PC-3 (cell line): Measurements from ENCODE around the gene FLRT1. TPM values are rescaled to one million over a fixed set of nuclear protein-coding genes. Genes with fewer than 3 reads are reported as not detected.

Experiments
- ATAC-seq: fragments of 200-7000 bp; cut with Tn5 transposase; 2 replicates; pipeline ENCODE4 v1.9.1; 2020; ENCODE audit warnings: mild to moderate bottlenecking, moderate library complexity
- BruUV-seq: library from RNA; stranded (reverse); fragments of 400-500 nt; replicated peaks from 2 replicates; lab custom pipeline; 2021; lab: Mats Ljungman, UMichigan
- CTCF ChIA-PET: fragments of 300-600 bp; sonication (Branson Sonifier 250); formaldehyde crosslinking; loops from one replicate; lab custom pipeline; 2022; ENCODE audit warnings: antibody characterized with exemption; lab: Charles Lee
- POLR2A ChIA-PET: fragments of 300-600 bp; sonication (Branson Sonifier 250); formaldehyde crosslinking; loops from one replicate; lab custom pipeline; 2022; ENCODE audit warnings: antibody characterized with exemption; ENCODE audit not compliant: unreplicated experiment; lab: Charles Lee
- DNase-seq: peaks from one replicate; pipeline ENCODE4 v3.0.0-alpha.2; 2015
- H2AFZ ChIP-seq: fragments of 300-600 bp; sonication (generic); 2 replicates; pipeline ENCODE4 v1.6.0; 2016; ENCODE audit warnings: antibody characterized with exemption, low read length
- H3F3A ChIP-seq: fragments of 300-600 bp; sonication (generic); one replicate; pipeline ENCODE4 v1.6.0; 2017; ENCODE audit warnings: antibody characterized with exemption, low read length, control low read depth, mild to moderate bottlenecking; ENCODE audit not compliant: unreplicated experiment
- H3K27ac ChIP-seq: fragments of 300-600 bp; sonication (generic); 2 replicates; pipeline ENCODE4 v1.5.1; 2016; ENCODE audit warnings: mild to moderate bottlenecking, low read length
- H3K27me3 ChIP-seq: fragments of 300-600 bp; sonication (generic); 2 replicates; pipeline ENCODE4 v1.6.1; 2016; ENCODE audit warnings: low read length, mixed read lengths
- H3K36me3 ChIP-seq: fragments of 300-600 bp; sonication (generic); 2 replicates; pipeline ENCODE4 v1.6.1; 2016; ENCODE audit warnings: low read depth, mixed run types, low read length, mixed read lengths
- H3K4me1 ChIP-seq: fragments of 300-600 bp; sonication (generic); 2 replicates; pipeline ENCODE4 v1.5.1; 2016; ENCODE audit warnings: low read length; ENCODE audit not compliant: insufficient read depth
- H3K4me2 ChIP-seq: fragments of 300-600 bp; sonication (generic); 2 replicates; pipeline ENCODE4 v1.6.0; 2016; ENCODE audit warnings: low read length
- H3K4me3 ChIP-seq: fragments of 300-600 bp; sonication (generic); 2 replicates; pipeline ENCODE4 v1.5.1; 2016; ENCODE audit warnings: mild to moderate bottlenecking, low read length, mixed read lengths
- H3K79me2 ChIP-seq: fragments of 300-600 bp; sonication (generic); 2 replicates; pipeline ENCODE4 v1.6.1; 2017; ENCODE audit warnings: low read length, mixed read lengths
- H3K9ac ChIP-seq: fragments of 300-600 bp; sonication (generic); 2 replicates; pipeline ENCODE4 v1.6.0; 2016; ENCODE audit warnings: mild to moderate bottlenecking, low read length
- H3K9me2 ChIP-seq: fragments of 300-600 bp; sonication (generic); replicated peaks from 2 replicates; pipeline ENCODE4 v1.6.1; 2016; ENCODE audit warnings: mixed run types, low read length, mixed read lengths
- H3K9me3 ChIP-seq: fragments of 300-600 bp; sonication (generic); 2 replicates; pipeline ENCODE4 v1.6.1; 2016; ENCODE audit warnings: low read length, mixed read lengths
- H4K20me1 ChIP-seq: fragments of 300-600 bp; sonication (generic); 2 replicates; pipeline ENCODE4 v1.6.1; 2016; ENCODE audit warnings: low read length, mixed read lengths
- CTCF ChIP-seq: fragments of 300-600 bp; sonication (generic); conservative IDR thresholded peaks from 2 replicates; pipeline ENCODE4 v1.5.1; 2017; ENCODE audit warnings: antibody characterized with exemption, low read depth, mild to moderate bottlenecking, low read length
- EZH2 ChIP-seq: fragments of 300-600 bp; sonication (generic); IDR thresholded peaks from one replicate; pipeline ENCODE4 v1.6.1; 2017; ENCODE audit warnings: antibody characterized with exemption, mild to moderate bottlenecking, low read length; ENCODE audit not compliant: unreplicated experiment
- EZH2phosphoT487 ChIP-seq: fragments of 300-600 bp; sonication (generic); IDR thresholded peaks from 2 replicates; pipeline ENCODE4 v1.6.1; 2018; ENCODE audit warnings: mild to moderate bottlenecking, antibody characterized with exemption, low read length, borderline replicate concordance
- intact Hi-C: fragments of 100-400 bp; cut with micrococcal nuclease; formaldehyde crosslinking; loops from 2 replicates; pipeline ENCODE4 v1.9.0; 2023
- total RNA-seq: library from RNA; depleted of rRNA; stranded (reverse); fragments of >200 nt; gene quantifications from 2 replicates; pipeline ENCODE4 v1.2.3, GENCODE V29; 2014

The FLRT1 gene
- total RNA-seq, 1 experiment from 2014 or later, result not detected

- no peak for TF ChIP-seq EZH2phosphoT487
- TF ChIP-seq CTCF, result no peak
- no peak for TF ChIP-seq EZH2
- Histone ChIP-seq H4K20me1 (no peaks in the 10 kb centered on the region), H3F3A (no peaks in the 10 kb centered on the region), H3K9me2 (no peaks in the 10 kb centered on the region), H3K79me2 (no peaks in the 10 kb centered on the region), H3K4me1 (peaks cover 8% of the 10 kb centered on the region), H3K27ac (no peak overlapping the region), H3K9ac (no peak overlapping the region), H3K4me2 (no peak overlapping the region), H3K27me3 (no peaks in the 10 kb centered on the region), H2AFZ (no peak overlapping the region), H3K4me3 (no peak overlapping the region), H3K36me3 (no peaks in the 10 kb centered on the region), H3K9me3 (no peaks in the 10 kb centered on the region)
- POLR2A ChIA-PET, result no interaction called here
- BruUV-seq, result no TSS peak
- CTCF ChIA-PET, result no interaction called here
- intact Hi-C loops, result no loop called here
- no peak for DNase-seq
- no peak for ATAC-seq
These were observed 7.2 kb upstream of the FLRT1 start for GRCh38 chr11:64028398-64029115.

GRCh38 chr11:64029773-64030172 is 6.0 kb upstream of the FLRT1 start:
- Histone ChIP-seq H3F3A (no peaks in the 10 kb centered on the region), H4K20me1 (0 out of 2 replicates have a peak, but pooled peaks cover under 1% of the 10 kb centered on the region), H3K27me3 (peaks cover 1% of the 10 kb centered on the region), H3K27ac (no peak overlapping the region), H2AFZ (no peak overlapping the region), H3K79me2 (no peaks in the 10 kb centered on the region), H3K4me2 (no peak overlapping the region), H3K36me3 (no peaks in the 10 kb centered on the region), H3K9me3 (no peaks in the 10 kb centered on the region), H3K9ac (no peak overlapping the region), H3K4me3 (no peak overlapping the region), H3K4me1 (peaks cover 8% of the 10 kb centered on the region), H3K9me2 (no peaks in the 10 kb centered on the region)
- no TSS peak for BruUV-seq
- intact Hi-C loops, result no loop called here
- CTCF ChIA-PET, result no interaction called here
- ATAC-seq (no peak), DNase-seq (no peak)
- POLR2A ChIA-PET, result no interaction called here
- TF ChIP-seq EZH2 (no peak), EZH2phosphoT487 (no peak), CTCF (no peak)

GRCh38 chr11:64031001-64031400 is 4.7 kb upstream of the FLRT1 start:
- DNase-seq, result no peak
- no peak overlapping the region for H2AFZ ChIP-seq
- CTCF ChIA-PET, result no interaction called here
- no peak overlapping the region for H3K4me2 ChIP-seq
- POLR2A ChIA-PET, result no interaction called here
- no peak overlapping the region for H3K9ac ChIP-seq
- no peaks in the 10 kb centered on the region for H3K36me3 ChIP-seq
- H3K4me1 ChIP-seq, result peaks cover 8% of the 10 kb centered on the region
- H3F3A ChIP-seq, result no peaks in the 10 kb centered on the region
- H3K9me2 ChIP-seq, result no peaks in the 10 kb centered on the region
- peaks cover 5% of the 10 kb centered on the region for H4K20me1 ChIP-seq
- no peaks in the 10 kb centered on the region for H3K9me3 ChIP-seq
- H3K27ac ChIP-seq, result no peak overlapping the region
- TF ChIP-seq EZH2, result no peak
- no peak overlapping the region for H3K4me3 ChIP-seq
- intact Hi-C loops, result no loop called here
- H3K79me2 ChIP-seq, result no peaks in the 10 kb centered on the region
- BruUV-seq, result no TSS peak
- no peak for ATAC-seq
- peaks cover 8% of the 10 kb centered on the region for H3K27me3 ChIP-seq
